HG02678 (cell line): ENCODE results near the gene GABBR2.

ENCODE experiments used
- ATAC-seq: cut with Tn5 transposase; IDR thresholded peaks from one replicate; pipeline ENCODE4 v1.9.1; 2021; ENCODE audit warnings: mild to moderate bottlenecking, moderate library complexity; ENCODE audit not compliant: unreplicated experiment

The GABBR2 gene

DNA sequence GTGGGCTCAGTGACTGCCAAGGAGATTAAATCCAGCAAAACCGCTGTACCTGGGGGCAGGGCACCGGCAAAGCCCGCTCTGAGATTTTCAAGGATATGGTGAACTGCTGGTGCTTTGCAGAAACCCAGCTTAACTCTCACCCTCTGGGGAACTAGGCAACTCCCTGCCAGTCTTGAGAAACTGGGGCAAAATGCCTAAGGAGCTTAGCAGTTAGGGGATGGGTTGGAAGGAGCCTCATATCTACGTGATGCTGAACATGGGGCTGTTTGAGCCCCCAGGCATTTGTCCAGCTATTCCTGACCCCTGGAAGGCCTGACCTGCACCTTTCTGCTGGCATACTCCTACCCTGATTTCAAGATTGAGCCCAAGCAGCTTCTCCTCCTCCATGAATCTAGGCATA lies 344.6 kb downstream of the GABBR2 start:
- ATAC-seq = no peak

DNA sequence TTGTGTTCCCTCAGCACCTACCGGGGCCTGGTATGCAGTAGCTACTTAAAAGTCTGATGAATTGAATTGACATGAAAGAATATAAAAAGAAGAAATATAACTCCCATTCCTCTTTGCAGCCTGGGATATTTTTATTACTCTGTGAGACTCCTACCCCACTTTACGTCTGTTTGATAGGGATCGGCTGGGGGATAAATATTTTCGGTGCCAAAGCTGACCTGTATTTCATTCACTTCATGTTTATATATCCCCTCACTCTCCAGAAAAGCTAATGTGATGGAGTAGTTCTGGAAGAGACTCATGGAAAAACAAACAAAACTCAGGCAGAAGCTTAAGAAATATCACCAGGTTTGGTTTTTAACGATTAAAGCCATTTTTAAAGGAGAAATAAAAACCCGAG lies 345.1 kb downstream of the GABBR2 start:
- no peak for ATAC-seq

DNA sequence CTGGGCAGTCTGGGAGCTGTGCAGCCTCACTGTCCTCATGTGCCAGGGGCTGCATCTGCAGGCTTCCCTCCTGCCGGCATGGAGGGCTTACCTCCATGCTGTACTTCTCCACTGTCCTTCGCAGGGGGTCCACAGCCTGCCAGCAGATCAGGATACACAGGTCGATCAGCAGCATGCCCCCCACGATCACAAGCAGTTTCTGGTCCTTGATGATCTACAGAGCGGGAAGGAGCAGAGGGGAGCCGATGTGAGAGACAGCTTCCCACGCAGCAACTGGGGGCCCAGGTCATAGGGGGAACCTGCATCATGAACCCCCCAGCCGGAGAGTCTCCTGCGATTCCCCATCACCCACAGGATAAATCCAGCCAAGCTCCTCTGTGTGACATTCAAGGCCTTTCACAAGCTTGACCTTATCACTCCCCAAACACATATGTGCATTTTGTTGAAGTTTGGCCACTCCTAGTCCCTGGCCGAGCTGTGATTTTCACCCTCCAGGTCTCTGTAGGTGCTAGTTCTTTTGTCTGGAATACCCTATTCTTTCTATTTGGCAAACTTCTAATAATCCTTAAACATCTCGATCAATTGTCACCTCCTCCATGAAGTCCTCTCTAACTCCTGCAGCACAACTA lies 346.0 kb downstream of the GABBR2 start:
- no peak for ATAC-seq

DNA sequence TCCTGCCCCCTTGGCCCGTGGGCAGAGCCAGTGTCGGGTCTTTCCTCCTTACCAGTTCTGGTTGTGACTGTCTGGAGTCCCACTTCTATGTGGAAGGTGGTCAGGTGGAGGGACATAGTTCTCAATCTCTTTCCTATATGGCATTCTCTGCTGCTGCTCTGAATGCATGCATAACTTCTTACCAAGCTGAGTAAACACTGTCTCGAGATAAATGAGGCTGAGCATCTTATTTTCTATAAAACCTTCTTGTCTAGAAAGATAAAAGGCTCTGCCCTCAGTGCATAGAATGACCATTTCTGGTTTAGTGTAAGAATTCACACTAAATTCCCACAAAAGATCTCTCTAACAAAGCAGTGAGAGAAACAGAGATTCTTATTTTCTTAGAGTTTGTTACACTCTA lies 347.1 kb downstream of the GABBR2 start:
- no peak for ATAC-seq

DNA sequence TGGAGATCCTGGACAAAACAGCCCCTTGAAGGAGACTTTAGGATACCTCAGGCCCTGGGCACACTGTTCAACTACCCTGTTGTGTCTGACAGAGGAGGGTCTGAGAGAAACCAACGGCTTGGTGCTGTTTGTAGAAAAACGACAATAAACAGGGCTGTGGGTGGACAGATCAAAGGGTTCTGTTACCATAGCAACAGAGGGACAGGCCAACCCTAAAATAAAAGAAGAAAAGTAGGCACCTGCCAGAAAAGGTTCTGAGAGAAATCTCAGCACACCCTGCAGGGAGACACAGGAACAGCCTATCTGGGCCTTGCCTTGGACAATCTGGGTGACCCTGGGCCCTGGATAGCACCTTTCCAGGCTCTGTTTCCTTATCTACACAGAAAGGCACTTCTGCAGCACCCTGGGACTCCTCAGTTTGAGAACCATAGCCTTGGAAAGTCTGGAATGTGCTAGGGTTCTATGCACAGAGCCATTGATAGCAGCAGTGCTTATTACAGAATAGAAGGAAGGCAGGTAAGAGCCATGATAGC lies 348.5 kb downstream of the GABBR2 start:
- no peak for ATAC-seq

DNA sequence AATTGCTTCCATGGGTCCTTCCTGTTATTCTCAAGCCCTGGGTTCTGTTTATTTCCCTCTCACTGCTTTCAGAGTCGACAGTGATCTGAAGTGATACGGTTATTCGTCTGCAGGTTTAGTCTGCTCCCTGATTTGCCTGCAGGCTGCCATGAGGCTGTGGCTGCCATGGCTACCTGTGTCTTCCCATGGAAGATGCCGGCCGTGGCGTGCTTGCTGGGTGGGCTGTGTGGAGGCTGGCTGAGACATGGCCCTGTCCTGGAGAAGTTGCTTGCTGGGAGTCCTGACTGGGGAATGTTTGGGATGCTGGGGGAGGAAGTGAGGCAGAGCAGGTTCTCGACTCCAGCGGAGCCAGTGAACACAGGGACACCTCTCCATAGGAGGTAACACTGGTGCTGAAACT lies 349.2 kb downstream of the GABBR2 start:
- ATAC-seq = no peak

DNA sequence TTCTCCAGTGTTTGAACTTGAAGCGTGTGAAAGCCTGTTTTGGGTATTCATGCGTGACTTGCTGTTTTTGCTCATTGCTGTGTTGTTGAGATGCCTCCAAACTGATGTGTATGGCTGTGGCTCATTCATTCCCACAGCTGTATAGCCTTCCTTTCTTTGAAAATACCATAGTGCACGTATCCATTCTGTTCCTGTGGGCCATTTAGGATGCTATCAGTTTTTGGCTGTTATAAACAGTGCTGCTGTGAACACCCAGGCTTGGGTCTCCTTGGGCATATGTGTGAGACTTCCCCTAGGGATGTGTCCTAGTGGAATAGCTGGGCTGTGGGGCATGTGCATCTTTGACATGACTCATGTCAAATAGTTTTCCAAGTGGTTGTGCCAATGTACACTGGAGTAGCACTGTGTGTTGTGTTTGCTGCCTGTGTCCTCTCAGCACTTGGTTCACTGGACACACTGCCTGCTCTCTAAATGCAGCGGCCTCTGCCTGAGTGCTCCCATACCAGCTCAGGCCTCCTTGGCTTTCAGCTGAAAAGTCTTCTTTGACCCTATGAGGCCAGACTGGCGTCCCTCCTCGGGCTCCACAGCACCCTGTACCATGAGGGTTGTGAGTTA lies 350.7 kb downstream of the GABBR2 start:
- no peak for ATAC-seq

DNA sequence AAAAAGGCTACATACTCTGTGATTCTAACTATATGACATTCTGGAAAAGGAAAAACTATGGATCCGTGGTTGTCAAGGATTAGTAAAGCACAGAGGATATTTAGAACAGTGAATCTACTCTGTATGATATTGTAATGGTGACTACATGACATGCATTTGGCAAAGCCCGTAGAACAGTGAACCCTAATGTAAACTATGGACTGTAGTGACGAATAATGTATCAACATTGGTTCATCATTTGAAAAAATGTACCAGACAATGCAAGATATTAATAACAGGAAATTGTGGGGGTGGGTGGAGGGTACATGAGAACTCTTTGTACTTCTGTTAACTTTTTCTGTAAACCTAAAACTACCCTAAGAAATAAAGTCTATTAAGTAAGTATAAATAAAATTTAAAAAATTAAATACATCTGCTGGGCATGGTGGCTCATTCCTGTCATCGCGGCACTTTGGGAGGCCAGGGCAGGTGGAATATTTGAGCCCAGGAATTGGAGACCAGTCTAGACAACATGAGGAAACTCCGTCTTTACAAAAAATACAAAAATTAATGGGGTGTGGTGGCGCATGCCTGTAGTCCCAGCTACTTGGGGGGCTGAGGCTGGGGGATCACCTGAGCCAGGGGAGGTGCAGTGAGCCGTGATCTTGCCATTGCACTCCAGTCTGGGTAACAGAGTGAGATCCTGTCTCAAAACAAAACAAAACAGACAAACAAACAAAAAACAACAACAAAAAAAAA lies 351.6 kb downstream of the GABBR2 start:
- ATAC-seq = no peak

DNA sequence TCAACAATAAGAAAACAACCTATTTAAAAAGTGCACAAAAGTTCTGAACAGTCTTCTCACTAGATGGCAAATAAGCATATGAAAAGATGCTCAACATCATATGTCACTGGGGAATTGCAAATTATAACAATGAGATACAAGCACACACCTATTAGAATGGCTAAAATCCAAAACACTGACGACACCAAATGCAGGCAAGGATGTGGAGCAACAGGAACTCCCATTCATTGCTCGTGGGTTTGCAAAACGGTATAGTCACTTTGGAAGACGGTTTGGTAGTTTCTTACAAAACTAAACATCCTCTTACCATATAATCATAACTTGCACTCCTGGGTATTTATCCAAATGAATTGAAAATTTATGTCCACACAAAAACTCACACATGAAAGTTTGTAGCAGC lies 352.4 kb downstream of the GABBR2 start:
- ATAC-seq = no peak

DNA sequence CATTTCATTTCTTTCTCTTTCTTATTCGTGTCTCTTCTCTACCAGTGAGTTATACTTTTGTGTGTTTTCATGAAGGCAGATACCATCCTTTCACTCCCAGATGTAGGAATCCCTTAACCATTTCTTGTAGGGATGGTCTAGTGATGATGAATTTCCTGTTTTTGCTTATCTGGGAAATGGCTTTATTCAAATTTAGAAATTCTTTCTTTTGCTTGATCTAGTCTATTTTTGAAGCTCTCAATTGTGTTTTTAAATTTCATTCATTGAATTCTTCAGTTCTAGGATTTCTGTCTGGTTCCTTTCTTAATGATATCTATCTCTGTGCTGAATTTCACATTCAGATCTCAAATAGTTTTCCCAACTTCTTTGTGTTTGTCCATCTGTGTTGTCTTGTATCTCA lies 357.4 kb downstream of the GABBR2 start:
- no peak for ATAC-seq

DNA sequence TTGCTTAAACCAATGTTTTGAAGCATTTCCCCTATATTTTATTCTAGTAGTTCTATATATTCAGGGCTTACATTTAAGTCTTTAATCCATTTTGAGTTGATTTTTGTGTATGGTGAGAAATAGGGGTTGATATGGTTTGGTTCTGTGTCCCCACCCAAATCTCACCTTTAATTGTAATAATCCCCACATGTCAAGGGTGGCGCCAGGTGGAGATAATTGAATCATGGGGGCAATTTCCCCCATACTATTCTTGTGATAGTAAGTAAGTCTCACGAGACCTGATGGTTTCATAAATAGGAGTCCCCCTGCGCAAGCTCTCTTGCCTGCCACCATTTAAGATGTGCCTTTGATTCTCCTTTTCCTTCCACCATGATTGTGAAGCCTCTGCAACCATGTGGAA lies 361.1 kb downstream of the GABBR2 start:
- ATAC-seq = no peak

DNA sequence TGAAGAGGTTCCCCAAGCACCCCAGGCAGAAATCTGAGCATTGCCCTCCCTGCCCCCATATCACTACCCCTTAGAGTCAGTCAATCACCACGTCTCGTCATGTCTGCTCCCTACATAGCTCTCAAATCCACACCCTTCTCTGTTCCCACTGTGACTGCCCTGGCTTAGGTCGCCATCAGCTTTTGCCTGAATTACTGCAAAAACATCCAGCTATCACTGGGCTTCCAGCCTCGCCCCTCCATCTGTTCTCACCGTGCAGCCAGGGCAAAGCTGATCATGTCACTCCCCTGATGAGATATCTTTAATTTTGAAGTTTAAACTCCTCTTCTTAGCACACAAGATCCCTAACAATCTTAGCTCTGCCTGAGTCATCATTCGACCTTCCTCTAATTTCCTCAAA lies 363.7 kb downstream of the GABBR2 start:
- ATAC-seq = no peak

DNA sequence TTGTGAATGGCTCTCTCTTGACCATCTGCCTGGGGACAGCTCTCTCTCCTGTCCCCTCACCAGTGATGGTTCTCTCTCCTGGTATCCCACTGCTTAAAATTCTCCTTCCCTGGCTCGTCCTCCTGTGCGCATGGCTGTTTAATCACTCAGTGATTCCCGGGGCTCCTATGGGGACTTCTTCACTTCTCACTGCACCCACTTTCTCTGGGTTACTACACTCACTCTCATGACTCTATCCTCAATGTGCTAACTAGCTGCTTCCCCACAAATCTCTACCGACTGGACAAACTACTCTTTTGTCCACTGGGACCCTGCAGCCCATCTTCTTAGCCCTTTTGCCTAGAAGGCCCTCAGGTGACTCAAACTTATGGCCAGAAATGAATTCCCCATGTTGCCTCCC lies 364.2 kb downstream of the GABBR2 start:
- ATAC-seq = no peak

DNA sequence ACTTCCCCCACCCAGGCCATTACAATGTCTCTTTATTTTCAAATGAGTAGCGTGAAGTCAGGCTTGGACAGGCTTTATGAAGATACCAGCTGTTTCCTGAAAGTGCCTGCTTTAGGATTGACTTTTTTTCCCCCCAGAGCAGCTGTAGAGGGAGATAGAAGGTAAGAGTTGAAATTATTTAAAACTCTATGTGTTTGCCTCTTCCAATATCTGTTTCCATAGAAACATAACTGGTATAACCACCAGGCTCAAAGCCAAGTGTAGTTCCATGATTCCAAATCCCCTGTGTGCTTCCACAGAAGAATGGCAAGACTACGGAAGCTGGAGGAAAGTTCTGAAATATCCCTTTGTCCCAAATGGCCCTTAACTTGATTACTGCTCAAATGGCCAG lies 365.9 kb downstream of the GABBR2 start:
- ATAC-seq = no peak

DNA sequence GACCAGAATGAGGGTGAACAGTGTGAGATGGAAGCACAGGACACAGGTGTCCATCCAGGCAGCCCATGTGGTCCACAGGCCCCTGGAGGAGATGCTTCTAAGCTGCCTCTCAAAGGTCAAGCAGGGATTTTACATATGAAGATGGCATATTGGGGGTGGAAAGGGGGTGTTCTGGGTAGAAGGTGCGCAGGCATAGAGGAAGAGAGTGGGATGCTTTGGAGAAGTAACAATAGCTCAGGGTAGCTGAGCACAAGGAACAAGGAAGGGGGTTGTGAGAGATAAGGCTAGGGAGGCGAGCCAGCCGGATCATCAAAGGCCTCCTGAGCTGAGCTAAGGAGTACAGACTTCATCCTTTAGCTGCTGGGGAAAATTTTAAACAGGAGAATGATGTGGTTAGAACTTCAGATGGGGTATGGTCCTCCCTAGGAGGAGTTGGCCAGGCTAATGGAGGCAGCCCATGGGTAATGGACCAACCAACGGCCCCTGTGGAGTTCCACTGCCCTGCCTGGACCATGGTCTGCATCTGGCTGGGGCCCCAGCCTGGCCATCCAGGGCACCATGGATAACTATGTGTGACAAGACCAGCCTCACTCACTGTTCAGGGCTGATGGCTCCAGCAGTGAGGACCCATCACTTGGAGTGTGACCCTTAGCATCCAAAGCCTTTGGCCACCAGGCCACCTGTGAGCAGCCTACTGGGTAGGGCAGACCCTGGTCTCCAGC lies 366.5 kb downstream of the GABBR2 start:
- no peak for ATAC-seq

DNA sequence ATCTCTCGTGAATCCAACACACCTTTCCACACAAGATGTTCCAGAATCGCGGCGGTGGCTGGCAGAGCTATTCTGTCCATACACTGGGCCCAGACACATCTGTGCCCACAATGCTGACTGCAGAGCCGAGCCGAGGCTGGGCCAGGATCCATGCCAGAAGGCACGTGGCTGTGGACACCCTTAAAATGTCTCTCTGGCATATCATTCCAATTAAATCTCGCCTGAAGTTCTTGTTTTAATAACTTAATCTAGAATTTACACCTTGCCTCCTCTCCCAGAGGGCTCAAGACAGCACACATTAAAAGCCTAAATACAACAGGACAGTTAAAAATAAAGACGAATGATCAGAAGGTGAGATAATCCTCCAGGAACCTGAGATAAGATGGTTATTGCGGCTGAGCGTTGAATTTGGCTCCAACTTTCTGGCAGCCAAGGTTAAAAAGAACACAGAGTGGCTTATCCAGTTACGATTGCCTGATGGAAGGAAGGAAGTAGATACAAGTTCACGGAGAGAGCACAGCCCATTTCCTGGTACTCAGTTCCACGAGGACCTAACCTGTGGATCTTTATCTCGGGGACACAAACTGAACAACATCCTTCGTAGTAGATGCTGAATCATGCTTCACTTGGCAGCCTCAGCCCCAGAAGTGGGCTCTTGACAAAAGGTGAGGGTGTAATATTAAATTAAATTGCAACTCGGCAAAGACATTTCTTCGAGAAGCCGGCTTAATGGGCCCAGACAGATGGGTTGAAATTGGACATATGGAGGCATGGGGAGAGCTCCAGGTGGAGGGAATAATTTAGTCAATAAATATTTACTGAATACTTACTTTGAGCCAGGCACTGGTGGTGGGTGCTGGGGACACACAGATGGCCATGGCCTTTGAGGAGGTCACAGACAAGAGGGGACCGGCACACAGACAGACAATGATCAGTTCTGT lies 367.3 kb downstream of the GABBR2 start:
- ATAC-seq = no peak

DNA sequence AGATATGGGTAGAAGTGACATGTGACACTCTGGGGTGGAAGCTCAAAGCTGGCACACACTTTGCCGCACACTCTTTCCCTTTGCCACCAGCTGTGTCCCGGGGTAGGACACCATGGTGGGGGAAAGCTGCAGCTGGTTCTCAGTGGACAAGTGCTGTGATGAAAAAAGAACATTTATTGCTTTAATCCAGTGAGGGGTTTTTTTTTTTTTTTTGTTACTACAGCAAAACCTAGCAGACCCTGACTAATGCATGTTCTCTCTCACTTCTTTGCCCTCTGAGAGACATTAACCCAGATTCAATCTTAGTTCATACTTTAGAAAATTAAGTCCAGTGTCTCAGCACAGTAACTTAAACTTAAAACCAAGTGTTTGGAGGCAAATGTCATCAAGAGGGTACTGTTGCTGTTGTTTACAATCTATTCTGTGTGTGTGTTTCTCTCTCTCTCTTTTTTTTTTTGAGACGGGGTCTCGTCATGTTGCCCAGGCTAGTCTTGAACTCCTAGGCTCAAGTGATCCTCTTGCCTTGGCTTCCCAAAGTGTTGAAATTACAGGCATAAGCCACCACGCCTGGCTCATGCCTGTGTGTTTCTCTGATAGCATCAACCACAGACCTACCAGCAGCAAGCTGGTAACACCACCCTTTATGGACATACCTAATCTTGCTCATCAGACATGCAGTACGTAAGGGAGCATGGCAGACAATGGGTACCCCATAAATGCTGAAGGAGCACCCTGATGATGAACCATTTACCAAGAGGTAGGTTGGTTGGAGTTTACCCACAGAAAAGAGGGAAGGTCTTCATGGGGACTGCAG lies 368.5 kb downstream of the GABBR2 start:
- ATAC-seq = no peak

DNA sequence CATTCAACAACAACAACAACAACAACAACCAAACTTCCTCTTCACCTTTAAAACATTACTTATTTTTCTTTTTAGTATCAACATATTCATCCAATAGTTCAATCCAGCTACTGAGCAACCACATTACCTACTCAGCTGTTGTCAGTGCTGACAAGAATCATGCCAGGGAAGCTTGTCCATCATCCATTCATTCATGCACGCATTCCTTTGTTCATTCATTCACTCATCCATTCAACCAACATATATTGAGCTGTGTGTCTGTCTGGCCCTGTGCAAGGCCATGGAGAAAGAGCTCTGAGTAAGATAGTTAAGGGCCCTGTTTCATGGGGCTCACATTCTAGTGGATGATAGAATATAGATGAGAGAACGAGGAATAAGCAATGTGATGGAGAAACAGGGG lies 373.1 kb downstream of the GABBR2 start:
- ATAC-seq = no peak

DNA sequence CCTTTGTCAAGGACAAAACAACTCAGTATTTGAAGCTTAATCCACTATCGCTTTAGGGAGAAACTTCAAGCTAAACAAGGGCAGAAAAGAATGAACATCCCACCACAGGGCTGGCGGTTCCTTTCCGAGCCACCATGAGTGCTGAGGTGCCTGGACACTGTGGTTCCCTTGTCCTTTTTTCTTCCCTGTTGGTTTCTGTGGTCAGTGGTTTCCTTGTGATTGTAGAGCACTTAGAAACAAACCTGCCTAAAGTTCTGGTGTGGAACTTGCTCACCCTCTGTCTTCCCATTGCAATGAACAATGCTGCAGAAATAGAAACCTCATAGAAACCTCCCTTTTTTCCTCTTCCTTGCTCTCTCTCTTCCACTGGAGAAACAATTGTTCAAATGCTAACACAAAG lies 373.9 kb downstream of the GABBR2 start:
- ATAC-seq = no peak
